ENCODE data around the gene ANKHD1. TPM values are rescaled to one million over a fixed set of nuclear protein-coding genes. Genes with fewer than 3 reads are reported as not detected.

Gene ANKHD1
- polyA plus RNA-seq, 1 of the 3 experiments (the other 2 are of a cell fraction) = 26.7 TPM

DNA sequence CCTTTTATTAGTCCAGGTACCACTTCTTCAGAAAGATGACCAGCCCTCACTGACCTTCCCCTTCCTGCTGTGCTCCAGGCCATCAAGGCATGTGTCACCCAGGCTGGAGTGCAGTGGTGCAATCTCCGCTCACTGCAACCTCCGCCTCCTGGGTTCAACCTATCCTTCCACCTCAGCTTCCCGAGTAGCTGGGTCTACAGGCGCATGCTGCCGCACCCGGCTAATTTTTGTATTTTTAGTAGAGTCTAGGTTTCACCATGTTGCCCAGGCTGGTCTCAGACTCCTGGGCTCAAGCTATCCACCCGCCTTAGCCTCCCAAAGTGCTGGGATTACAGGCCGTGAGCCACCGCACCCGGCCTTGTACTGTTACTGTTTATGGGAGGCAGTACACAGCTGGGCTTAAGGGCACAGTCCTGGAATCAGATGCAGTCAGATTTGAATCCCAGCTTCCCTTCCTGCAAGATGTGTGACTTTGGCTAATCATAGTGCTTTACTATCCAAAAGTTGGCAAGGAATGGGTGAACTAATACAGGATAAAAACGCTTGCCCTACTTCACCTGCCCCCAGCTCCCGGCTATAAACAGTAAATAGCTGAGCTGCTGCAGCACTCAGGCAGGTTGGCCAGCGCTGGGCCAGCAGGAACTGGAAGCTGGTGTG lies 145.3 kb downstream of the ANKHD1 start:
- Histone ChIP-seq H4K20me1 (ENCODE audit: insufficient read depth) (no peaks in the 10 kb centered on the region; the same call in 1 of the 2 replicates), H3K4me2 (peak overlapping the region; percentile 33; the same call in 1 of the 2 replicates), H3F3A (replicated peaks; ENCODE audit: insufficient read depth) (peaks cover 46% of the 10 kb centered on the region), H3K4me1 (ENCODE audit: control insufficient read depth in 1 of 2, insufficient read depth in 2 of 2, low read depth in 1 of 2, low read length in 1 of 2) (peaks cover 8 to 46% of the 10 kb centered on the region in 2 experiments; a peak in 3 of 4 replicates), H3K27me3 (ENCODE audit: insufficient read depth) (no peaks in the 10 kb centered on the region), H3K4me3 (ENCODE audit: low read depth in 2 of 2, low read length in 1 of 2) (no peak overlapping the region), H3K9me2 (no peaks in the 10 kb centered on the region), H3K9ac (no peak overlapping the region), H2AFZ (ENCODE audit: low read depth) (no peak overlapping the region; the same call in 1 of the 2 replicates), H3K79me2 (ENCODE audit: insufficient read depth) (peaks cover 14% of the 10 kb centered on the region; the same call in 1 of the 2 replicates), H3K9me3 (no peaks in the 10 kb centered on the region), H3K36me3 (replicated peaks in 1 of 2; ENCODE audit: control insufficient read depth in 1 of 2, insufficient read depth in 2 of 2, low read length in 1 of 2) (peaks cover 28 to 43% of the 10 kb centered on the region in 2 experiments), H3K27ac (ENCODE audit: low read depth in 2 of 2, low read length in 1 of 2) (peak overlapping the region; percentile 46 to 87; a peak in 3 of 4 replicates)
- DNase-seq = no peak
- 84% methylated on average over 13 of the region's 13 CpGs for WGBS (ENCODE audit: low lambda C conversion rate)
- no peak for TF ChIP-seq ELF1 (IDR thresholded peaks at IDR 0.05)
- TF ChIP-seq MEF2A (IDR thresholded peaks at IDR 0.05; ENCODE audit: borderline replicate concordance, low read depth) = no peak
- TF ChIP-seq NFIC (IDR thresholded peaks at IDR 0.05; ENCODE audit: borderline replicate concordance) = no peak
- no peak for TF ChIP-seq FOXM1 (IDR thresholded peaks at IDR 0.05; ENCODE audit: low read depth)
- no peak for TF ChIP-seq MXI1 (IDR thresholded peaks at IDR 0.05; ENCODE audit: low read depth, low read length)
- TF ChIP-seq, protein P1, sequence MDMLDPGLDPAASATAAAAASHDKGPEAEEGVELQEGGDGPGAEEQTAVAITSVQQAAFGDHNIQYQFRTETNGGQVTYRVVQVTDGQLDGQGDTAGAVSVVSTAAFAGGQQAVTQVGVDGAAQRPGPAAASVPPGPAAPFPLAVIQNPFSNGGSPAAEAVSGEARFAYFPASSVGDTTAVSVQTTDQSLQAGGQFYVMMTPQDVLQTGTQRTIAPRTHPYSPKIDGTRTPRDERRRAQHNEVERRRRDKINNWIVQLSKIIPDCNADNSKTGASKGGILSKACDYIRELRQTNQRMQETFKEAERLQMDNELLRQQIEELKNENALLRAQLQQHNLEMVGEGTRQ (IDR thresholded peaks at IDR 0.05; ENCODE audit: borderline replicate concordance, low read depth, low read length) = no peak
- TF ChIP-seq YY1 (IDR thresholded peaks at IDR 0.05; ENCODE audit: low read depth) = no peak
- TF ChIP-seq CHD2 (IDR thresholded peaks at IDR 0.05; ENCODE audit: low read length, partially characterized antibody) = no peak
- no peak for TF ChIP-seq TEAD4 (IDR thresholded peaks at IDR 0.05; ENCODE audit: borderline replicate concordance, insufficient read depth)
- TF ChIP-seq SIN3A (IDR thresholded peaks at IDR 0.05; ENCODE audit: borderline replicate concordance, low read depth, low read length) = no peak
- POLR2A ChIA-PET = interaction anchor here (1.1 to 3.1 kb wide), 5 partner anchors 9 to 145 kb away, joined by 3 to 21 read pairs (median 6); partner anchors contain the start of genes ANKHD1, APBB3, IK and NDUFA2
- CTCF ChIA-PET = interaction anchor here (0.8 to 2.0 kb wide), 6 partner anchors 10 to 161 kb away, joined by 3 to 7 read pairs (median 3); partner anchors contain the start of gene SRA1

DNA sequence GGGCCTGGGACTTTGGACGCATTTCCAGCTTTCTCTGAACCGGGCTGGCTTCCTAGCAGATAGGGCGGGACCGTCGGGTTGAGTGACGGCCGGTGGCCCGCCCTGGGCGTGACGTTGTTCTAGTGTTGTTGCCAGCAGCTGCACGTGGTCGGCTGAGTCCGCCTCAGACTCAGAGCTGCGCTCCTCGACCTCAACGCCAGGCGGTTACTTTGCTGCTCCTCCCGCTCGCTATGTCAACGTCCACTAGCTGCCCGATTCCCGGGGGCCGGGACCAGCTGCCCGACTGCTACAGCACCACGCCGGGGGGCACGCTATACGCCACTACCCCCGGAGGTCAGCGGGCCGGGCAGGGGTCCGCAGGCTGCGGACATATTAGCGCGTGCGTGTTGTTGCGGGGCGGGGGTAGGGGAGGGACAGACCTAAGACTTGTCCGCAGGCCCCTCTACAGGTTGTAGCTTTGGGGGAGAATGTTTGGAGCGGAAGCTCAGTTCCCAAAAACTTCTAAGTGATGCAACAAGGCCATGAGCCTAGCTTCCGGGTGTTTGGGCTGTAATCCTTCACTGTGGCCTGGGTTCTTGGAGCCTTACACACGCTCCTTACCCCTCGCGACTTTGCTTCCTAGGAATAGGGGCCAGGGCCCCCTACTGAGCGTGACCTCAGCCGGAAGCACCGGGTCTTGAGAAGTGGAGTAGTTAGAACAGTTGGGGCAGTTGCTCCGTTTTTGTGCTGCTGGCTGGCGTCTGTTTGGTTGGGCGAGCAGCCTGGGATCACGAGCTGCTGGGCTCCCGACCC lies 146.1 kb downstream of the ANKHD1 start, which contains the start of gene EIF4EBP3:
Gene EIF4EBP3 (plus strand): TSS at position 155 of the 792 bp plus-strand sequence. CDS start 76 bp downstream, at position 231.
- H3K9me2 ChIP-seq = no peaks in the 10 kb centered on the region
- H3K9me3 ChIP-seq = no peaks in the 10 kb centered on the region
- no peak within 1 kb of the TSS; the same call in 1 of the 2 replicates for H2AFZ ChIP-seq (ENCODE audit: low read depth)
- H3K4me2 ChIP-seq = peak within 1 kb of the TSS; percentile 33; the same call in 1 of the 2 replicates
- H3K4me1 ChIP-seq (ENCODE audit: control insufficient read depth in 1 of 2, insufficient read depth in 2 of 2, low read depth in 1 of 2, low read length in 1 of 2) = peaks cover 8 to 46% of the 10 kb centered on the region in 2 experiments; a peak in 3 of 4 replicates
- H3F3A ChIP-seq (replicated peaks; ENCODE audit: insufficient read depth) = peaks cover 46% of the 10 kb centered on the region
- ChIA-PET CTCF (interaction anchor here (0.8 to 2.0 kb wide), 7 partner anchors 10 to 492 kb away, joined by 3 to 7 read pairs (median 3); partner anchors contain the start of gene SRA1), POLR2A (interaction anchor here (1.1 to 3.1 kb wide), 6 partner anchors 8 to 146 kb away, joined by 3 to 21 read pairs (median 5); partner anchors contain the start of genes ANKHD1, APBB3, IK and NDUFA2)
- H3K79me2 ChIP-seq (ENCODE audit: insufficient read depth) = peaks cover 21% of the 10 kb centered on the region; the same call in 1 of the 2 replicates
- H3K36me3 ChIP-seq (replicated peaks in 1 of 2; ENCODE audit: control insufficient read depth in 1 of 2, insufficient read depth in 2 of 2, low read length in 1 of 2) = peaks cover 28 to 42% of the 10 kb centered on the region in 2 experiments
- no peaks in the 10 kb centered on the region for H3K27me3 ChIP-seq (ENCODE audit: insufficient read depth)
- peak; percentile 84 for DNase-seq
- H3K4me3 ChIP-seq (ENCODE audit: low read depth in 2 of 2, low read length in 1 of 2) = no peak within 1 kb of the TSS
- 66% methylated on average over 38 of the region's 52 CpGs for WGBS (ENCODE audit: low lambda C conversion rate)
- no peak within 1 kb of the TSS for H3K9ac ChIP-seq
- no peaks in the 10 kb centered on the region; the same call in 1 of the 2 replicates for H4K20me1 ChIP-seq (ENCODE audit: insufficient read depth)
- H3K27ac ChIP-seq (ENCODE audit: low read depth in 2 of 2, low read length in 1 of 2) = peak within 1 kb of the TSS; percentile 55 to 87
- TF ChIP-seq GATA2 (CRISPR knock-in tag; IDR thresholded peaks at IDR 0.05) (no peak), JUND (IDR thresholded peaks at IDR 0.05) (no peak), RCOR1 (IDR thresholded peaks at IDR 0.05; ENCODE audit: low read length) (no peak), EP300 (IDR thresholded peaks at IDR 0.05; ENCODE audit: borderline replicate concordance in 1 of 2, low read depth in 1 of 2, low read length in 1 of 2) (no peak), RAD21 (IDR thresholded peaks at IDR 0.05; ENCODE audit: low read length) (no peak), GABPA (IDR thresholded peaks at IDR 0.05; ENCODE audit: low read depth) (peak; percentile 28; the same call in 1 of the 2 replicates), NRF1 (IDR thresholded peaks at IDR 0.05; ENCODE audit: low read depth, low read length) (no peak), TAF1 (IDR thresholded peaks at IDR 0.05; ENCODE audit: borderline replicate concordance, low read depth, low read length) (no peak), FOXM1 (IDR thresholded peaks at IDR 0.05; ENCODE audit: low read depth) (no peak), CHD2 (IDR thresholded peaks at IDR 0.05; ENCODE audit: low read length, partially characterized antibody) (no peak), NFIC (IDR thresholded peaks at IDR 0.05; ENCODE audit: borderline replicate concordance) (peak; percentile 53; the same call in 1 of the 2 replicates)
- TF ChIP-seq, protein P2, sequence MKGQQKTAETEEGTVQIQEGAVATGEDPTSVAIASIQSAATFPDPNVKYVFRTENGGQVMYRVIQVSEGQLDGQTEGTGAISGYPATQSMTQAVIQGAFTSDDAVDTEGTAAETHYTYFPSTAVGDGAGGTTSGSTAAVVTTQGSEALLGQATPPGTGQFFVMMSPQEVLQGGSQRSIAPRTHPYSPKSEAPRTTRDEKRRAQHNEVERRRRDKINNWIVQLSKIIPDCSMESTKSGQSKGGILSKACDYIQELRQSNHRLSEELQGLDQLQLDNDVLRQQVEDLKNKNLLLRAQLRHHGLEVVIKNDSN (IDR thresholded peaks at IDR 0.05; ENCODE audit: borderline replicate concordance, low read depth) = peak; percentile 86; the same call in 1 of the 2 replicates
- TF ChIP-seq, protein P3, sequence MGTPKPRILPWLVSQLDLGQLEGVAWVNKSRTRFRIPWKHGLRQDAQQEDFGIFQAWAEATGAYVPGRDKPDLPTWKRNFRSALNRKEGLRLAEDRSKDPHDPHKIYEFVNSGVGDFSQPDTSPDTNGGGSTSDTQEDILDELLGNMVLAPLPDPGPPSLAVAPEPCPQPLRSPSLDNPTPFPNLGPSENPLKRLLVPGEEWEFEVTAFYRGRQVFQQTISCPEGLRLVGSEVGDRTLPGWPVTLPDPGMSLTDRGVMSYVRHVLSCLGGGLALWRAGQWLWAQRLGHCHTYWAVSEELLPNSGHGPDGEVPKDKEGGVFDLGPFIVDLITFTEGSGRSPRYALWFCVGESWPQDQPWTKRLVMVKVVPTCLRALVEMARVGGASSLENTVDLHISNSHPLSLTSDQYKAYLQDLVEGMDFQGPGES (IDR thresholded peaks at IDR 0.05; ENCODE audit: low read depth, low read length) = no peak
- TF ChIP-seq, protein P4, sequence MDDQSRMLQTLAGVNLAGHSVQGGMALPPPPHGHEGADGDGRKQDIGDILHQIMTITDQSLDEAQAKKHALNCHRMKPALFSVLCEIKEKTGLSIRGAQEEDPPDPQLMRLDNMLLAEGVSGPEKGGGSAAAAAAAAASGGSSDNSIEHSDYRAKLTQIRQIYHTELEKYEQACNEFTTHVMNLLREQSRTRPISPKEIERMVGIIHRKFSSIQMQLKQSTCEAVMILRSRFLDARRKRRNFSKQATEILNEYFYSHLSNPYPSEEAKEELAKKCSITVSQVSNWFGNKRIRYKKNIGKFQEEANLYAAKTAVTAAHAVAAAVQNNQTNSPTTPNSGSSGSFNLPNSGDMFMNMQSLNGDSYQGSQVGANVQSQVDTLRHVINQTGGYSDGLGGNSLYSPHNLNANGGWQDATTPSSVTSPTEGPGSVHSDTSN (IDR thresholded peaks at IDR 0.05) = peak; percentile 96

Data from SK-N-SH (cell line).